Thymus (tissue), 11 donors: ENCODE results near the gene ERVFRD-1. TPM values are rescaled to one million over a fixed set of nuclear protein-coding genes. Genes with fewer than 3 reads are reported as not detected.

Source experiments
- DNase-seq, 9 donors: peaks; one replicate each; pipeline ENCODE4 v3.0.0-alpha.2; 2013; ENCODE audit warnings: low spot score in 9 of 9, low read depth in 6 of 9, missing footprints in 1 of 9
- H3K27ac ChIP-seq, 2 donors: one replicate each; pipeline ENCODE4 v1.5.1; 2013; ENCODE audit warnings: control low read depth in 1 of 2, low read depth in 1 of 2, low read length in 1 of 2, mild to moderate bottlenecking in 1 of 2, moderate library complexity in 1 of 2
- H3K27me3 ChIP-seq, 2 donors: one replicate each; pipeline ENCODE4 v1.5.1; 2013; ENCODE audit warnings: low read length in 1 of 2; ENCODE audit not compliant: control insufficient read depth in 2 of 2, insufficient read depth in 1 of 2
- H3K36me3 ChIP-seq, 2 donors: one replicate each; pipeline ENCODE4 v1.5.1; 2013; ENCODE audit warnings: low read length in 1 of 2, mild to moderate bottlenecking in 1 of 2, moderate library complexity in 1 of 2; ENCODE audit not compliant: control insufficient read depth in 2 of 2, insufficient read depth in 2 of 2
- H3K4me1 ChIP-seq, 2 donors: one replicate each; pipeline ENCODE4 v1.5.1; 2013; ENCODE audit warnings: low read length in 2 of 2; ENCODE audit not compliant: control insufficient read depth in 2 of 2, insufficient read depth in 2 of 2
- H3K4me3 ChIP-seq, 2 donors: one replicate each; pipeline ENCODE4 v1.5.1; 2013; ENCODE audit warnings: low read length in 2 of 2, control low read depth in 1 of 2, mild to moderate bottlenecking in 1 of 2
- H3K9me3 ChIP-seq, 2 donors: one replicate each; pipeline ENCODE4 v1.5.1; 2013; ENCODE audit warnings: low read length in 1 of 2, mild to moderate bottlenecking in 1 of 2; ENCODE audit not compliant: control insufficient read depth in 2 of 2, insufficient read depth in 1 of 2
- WGBS: extraction: QIAGEN DNeasy Blood & Tissue Kit; methylation state at CpG from one replicate; pipeline ENCODE4 v1.1.7; 2013; 5-methylcytosine and 5-hydroxymethylcytosine counted together
- polyA plus RNA-seq: library from polyadenylated mRNA; stranded (reverse); fragments of 200-250 nt; gene quantifications from one replicate; pipeline ENCODE4 v1.2.3, GENCODE V29; 2013
- total RNA-seq: library from RNA; stranded (reverse); fragments of 120-200 nt; gene quantifications from one replicate; pipeline ENCODE4 v1.2.4, GENCODE V29; 2013
- donor health status: healthy.

The ERVFRD-1 gene
- total and polyA plus RNA-seq, 2 donors, result 0.02 to 0.14 TPM

- WGBS, result 93% methylated on average over 5 of the region's 5 CpGs
- Histone ChIP-seq H3K4me3 (no peak overlapping the region), H3K4me1 (no peaks in the 10 kb centered on the region), H3K27ac (no peak overlapping the region), H3K9me3 (no peaks in the 10 kb centered on the region), H3K27me3 (no peaks in the 10 kb centered on the region), H3K36me3 (no peaks in the 10 kb centered on the region)
- DNase-seq, result no peak
Observed at GRCh38 chr6:11053307-11053706, 58.2 kb downstream of the ERVFRD-1 start.

Other genes starting within 250 kb of the ERVFRD-1 start
- not detected for gene GCM2, start 229.7 kb downstream of the ERVFRD-1 start, total RNA-seq
- gene GCM2, start 229.7 kb downstream of the ERVFRD-1 start, polyA plus RNA-seq, result 0.05 TPM
- gene SYCP2L, start 224.7 kb downstream of the ERVFRD-1 start, total RNA-seq, result 0.99 TPM
- gene SYCP2L, start 224.7 kb downstream of the ERVFRD-1 start, polyA plus RNA-seq, result 0.43 TPM
- 0.76 TPM for gene ELOVL2, start 67.4 kb downstream of the ERVFRD-1 start, total RNA-seq
- 0.91 TPM for gene ELOVL2, start 67.4 kb downstream of the ERVFRD-1 start, polyA plus RNA-seq
- 4.8 TPM for gene SMIM13, start 17.9 kb downstream of the ERVFRD-1 start, total RNA-seq
- 4.5 TPM for gene SMIM13, start 17.9 kb downstream of the ERVFRD-1 start, polyA plus RNA-seq
- 29.4 TPM for gene NEDD9, start 120.9 kb upstream of the ERVFRD-1 start, total RNA-seq
- gene NEDD9, start 120.9 kb upstream of the ERVFRD-1 start, polyA plus RNA-seq, result 15.0 TPM